DOHH2 (cell line): Measurements from ENCODE around the gene CLHC1.
"Not testable (repeated sequence)": the region's sequence is repeated elsewhere in the genome, so short reads cannot be mapped to it uniquely, and the experiment has no call there.

ENCODE experiments used
- H3F3A ChIP-seq: fragments of 200-600 bp; sonication (generic), shearing (Covaris generic); 2 replicates; pipeline ENCODE4 v1.6.0; 2016; ENCODE audit warnings: antibody characterized with exemption, mild to moderate bottlenecking; ENCODE audit not compliant: control insufficient read depth, insufficient read depth
- H3K27ac ChIP-seq: fragments of 200-600 bp; sonication (generic); 2 replicates; pipeline ENCODE4 v1.5.1; 2014; ENCODE audit warnings: low read depth, mild to moderate bottlenecking, low read length, moderate library complexity
- H3K27me3 ChIP-seq: fragments of 200-600 bp; sonication (generic); 2 replicates; pipeline ENCODE4 v1.6.1; 2014; ENCODE audit warnings: mild to moderate bottlenecking, low read length, mixed read lengths; ENCODE audit not compliant: control insufficient read depth
- H3K36me3 ChIP-seq: fragments of 200-600 bp; sonication (generic); 2 replicates; pipeline ENCODE4 v1.6.1; 2014; ENCODE audit warnings: mild to moderate bottlenecking, low read length, moderate library complexity, mixed read lengths; ENCODE audit not compliant: control insufficient read depth
- H3K4me1 ChIP-seq: fragments of 200-600 bp; sonication (generic); 2 replicates; pipeline ENCODE4 v1.6.1; 2014; ENCODE audit warnings: mild to moderate bottlenecking, low read length, mixed read lengths; ENCODE audit not compliant: control insufficient read depth
- H3K4me2 ChIP-seq: fragments of 200-600 bp; sonication (generic); 2 replicates; pipeline ENCODE4 v1.6.0; 2014; ENCODE audit warnings: mild to moderate bottlenecking, low read length, moderate library complexity
- H3K4me3 ChIP-seq: fragments of 200-600 bp; sonication (generic); 2 replicates; pipeline ENCODE4 v1.5.1; 2014; ENCODE audit warnings: mild to moderate bottlenecking, low read length, mixed read lengths
- H3K79me2 ChIP-seq: fragments of 200-600 bp; sonication (generic); 2 replicates; pipeline ENCODE4 v1.6.1; 2014; ENCODE audit warnings: mild to moderate bottlenecking, low read length, mixed read lengths; ENCODE audit not compliant: control insufficient read depth
- H3K9me2 ChIP-seq: fragments of 200-600 bp; sonication (generic); replicated peaks from 2 replicates; pipeline ENCODE4 v1.6.1; 2014; ENCODE audit warnings: mild to moderate bottlenecking, low read length, mixed read lengths; ENCODE audit not compliant: control insufficient read depth
- H3K9me3 ChIP-seq: fragments of 200-600 bp; sonication (generic); 2 replicates; pipeline ENCODE4 v1.6.1; 2014; ENCODE audit warnings: antibody characterized with exemption, low read length, mixed read lengths; ENCODE audit not compliant: control insufficient read depth, insufficient read depth
- H4K20me1 ChIP-seq: fragments of 200-600 bp; sonication (generic); 2 replicates; pipeline ENCODE4 v1.6.0; 2014; ENCODE audit warnings: low read depth, mild to moderate bottlenecking, antibody characterized with exemption, low read length, moderate library complexity; ENCODE audit not compliant: control insufficient read depth, insufficient read depth
- EZH2phosphoT487 ChIP-seq: fragments of 200-600 bp; sonication (generic); IDR thresholded peaks from 2 replicates; pipeline ENCODE4 v1.6.1; 2017; ENCODE audit warnings: borderline replicate concordance, mild to moderate bottlenecking, antibody characterized with exemption, low read length, moderate library complexity, mixed read lengths
- TF ChIP-seq, protein P1 (sequence below): fragments of 200-600 bp; sonication (generic); IDR thresholded peaks from one replicate; pipeline ENCODE4 v1.5.1; 2014; ENCODE audit warnings: antibody characterized with exemption, mild to moderate bottlenecking, low read depth, low read length; ENCODE audit not compliant: poor library complexity, severe bottlenecking

CLHC1 gene

DNA sequence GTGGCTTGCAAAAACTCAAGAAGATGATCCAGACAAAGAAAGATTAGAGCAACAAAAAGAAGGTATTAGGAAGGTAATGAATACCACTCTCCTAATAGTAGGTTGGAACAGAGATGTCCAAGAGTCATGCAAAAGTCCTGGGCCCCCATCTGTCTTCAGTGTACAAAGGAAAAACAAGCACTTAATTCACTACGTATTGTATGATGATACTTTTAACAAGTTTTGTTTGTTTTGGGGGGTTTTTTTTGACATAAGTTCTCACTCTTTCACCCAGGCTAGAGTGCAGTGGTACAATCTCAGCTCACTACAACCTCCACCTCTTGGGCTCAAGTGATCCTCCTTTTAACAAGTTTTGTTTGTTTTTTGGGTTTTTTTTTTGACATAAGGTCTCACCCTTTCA is 101.2 kb downstream of the CLHC1 start:
- no peaks in the 10 kb centered on the region for H3K9me2 ChIP-seq
- H3K79me2 ChIP-seq = no peaks in the 10 kb centered on the region
- peaks cover 17% of the 10 kb centered on the region for H3K4me1 ChIP-seq
- H4K20me1 ChIP-seq = no peaks in the 10 kb centered on the region
- no peak overlapping the region for H3K27ac ChIP-seq
- no peaks in the 10 kb centered on the region for H3K36me3 ChIP-seq
- no peaks in the 10 kb centered on the region for H3F3A ChIP-seq
- no peaks in the 10 kb centered on the region for H3K9me3 ChIP-seq
- H3K4me3 ChIP-seq = no peak overlapping the region
- no peaks in the 10 kb centered on the region for H3K27me3 ChIP-seq
- TF ChIP-seq, protein P1, sequence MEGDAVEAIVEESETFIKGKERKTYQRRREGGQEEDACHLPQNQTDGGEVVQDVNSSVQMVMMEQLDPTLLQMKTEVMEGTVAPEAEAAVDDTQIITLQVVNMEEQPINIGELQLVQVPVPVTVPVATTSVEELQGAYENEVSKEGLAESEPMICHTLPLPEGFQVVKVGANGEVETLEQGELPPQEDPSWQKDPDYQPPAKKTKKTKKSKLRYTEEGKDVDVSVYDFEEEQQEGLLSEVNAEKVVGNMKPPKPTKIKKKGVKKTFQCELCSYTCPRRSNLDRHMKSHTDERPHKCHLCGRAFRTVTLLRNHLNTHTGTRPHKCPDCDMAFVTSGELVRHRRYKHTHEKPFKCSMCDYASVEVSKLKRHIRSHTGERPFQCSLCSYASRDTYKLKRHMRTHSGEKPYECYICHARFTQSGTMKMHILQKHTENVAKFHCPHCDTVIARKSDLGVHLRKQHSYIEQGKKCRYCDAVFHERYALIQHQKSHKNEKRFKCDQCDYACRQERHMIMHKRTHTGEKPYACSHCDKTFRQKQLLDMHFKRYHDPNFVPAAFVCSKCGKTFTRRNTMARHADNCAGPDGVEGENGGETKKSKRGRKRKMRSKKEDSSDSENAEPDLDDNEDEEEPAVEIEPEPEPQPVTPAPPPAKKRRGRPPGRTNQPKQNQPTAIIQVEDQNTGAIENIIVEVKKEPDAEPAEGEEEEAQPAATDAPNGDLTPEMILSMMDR = no peak
- no peak for TF ChIP-seq EZH2phosphoT487
- no peak overlapping the region for H3K4me2 ChIP-seq

DNA sequence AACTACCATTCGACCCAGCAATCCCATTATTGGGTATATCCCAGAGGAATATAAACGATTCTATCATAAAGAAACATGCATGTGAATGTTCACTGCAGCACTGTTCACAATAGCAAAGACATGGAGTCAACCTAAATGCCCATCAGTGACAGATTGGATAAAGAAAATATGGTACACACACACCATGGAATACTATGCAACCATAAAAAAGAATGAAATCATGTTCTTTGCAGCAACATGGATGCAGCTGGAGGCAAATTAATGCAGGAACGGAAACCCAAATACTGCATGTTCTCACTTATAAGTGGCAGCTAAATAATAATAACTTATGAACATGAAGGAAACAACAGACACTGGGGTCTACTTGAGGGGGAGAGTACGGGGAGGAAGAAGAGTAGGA is 105.5 kb downstream of the CLHC1 start:
- not testable (repeated sequence) for H3K27me3 ChIP-seq, H3K4me1 ChIP-seq, H3K4me3 ChIP-seq, H3K9me3 ChIP-seq, H3K79me2 ChIP-seq, H3F3A ChIP-seq, H3K4me2 ChIP-seq, H3K9me2 ChIP-seq, H4K20me1 ChIP-seq, H3K27ac ChIP-seq, H3K36me3 ChIP-seq
